HG03575 (cell line): Measurements from ENCODE around the gene LRRC37A3.
"Not testable (repeated sequence)": the region's sequence is repeated elsewhere in the genome, so short reads cannot be mapped to it uniquely, and the experiment has no call there.

Source experiments
- ATAC-seq: cut with Tn5 transposase; IDR thresholded peaks from one replicate; pipeline ENCODE4 v1.9.1; 2021; ENCODE audit not compliant: unreplicated experiment, insufficient number of reproducible peaks, low FRiP score; ENCODE audit errors: extremely low read depth

Gene LRRC37A3

DNA sequence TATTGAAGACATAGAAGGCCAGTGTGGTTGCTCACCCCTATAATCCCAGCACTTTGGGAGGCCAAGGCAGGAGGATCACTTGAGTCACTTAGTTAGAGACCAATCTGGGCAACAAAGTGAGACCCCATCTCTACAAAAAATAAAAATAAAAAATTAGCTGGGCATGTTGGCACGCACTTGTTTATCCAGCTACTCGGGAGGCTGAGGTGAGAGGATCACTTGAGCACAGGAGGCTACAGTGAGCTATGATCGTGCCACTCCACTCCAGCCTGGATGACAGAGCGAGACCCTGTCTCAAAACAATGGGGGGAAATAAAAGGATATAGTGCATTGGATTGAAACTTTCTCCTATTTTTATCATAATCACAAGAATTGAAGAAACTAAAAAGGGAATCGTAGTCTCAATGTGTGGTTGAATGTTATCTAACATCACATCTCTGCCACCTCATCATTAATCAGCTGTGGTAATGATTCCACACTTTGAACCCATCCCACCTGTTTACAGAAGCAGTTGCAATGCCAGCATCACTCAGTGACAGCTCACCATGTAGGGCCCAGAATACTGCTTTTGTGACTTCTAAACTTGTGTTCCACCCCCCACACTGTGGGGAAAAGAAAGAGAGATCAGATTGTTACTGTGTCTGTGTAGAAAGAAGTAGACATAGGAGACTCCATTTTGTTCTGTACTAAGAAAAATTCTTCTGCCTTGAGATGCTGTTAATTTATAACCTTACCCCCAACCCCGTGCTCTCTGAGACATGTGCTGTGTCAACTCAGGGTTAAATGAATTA lies 10.3 kb upstream of the LRRC37A3 start:
- not testable (repeated sequence) for ATAC-seq

DNA sequence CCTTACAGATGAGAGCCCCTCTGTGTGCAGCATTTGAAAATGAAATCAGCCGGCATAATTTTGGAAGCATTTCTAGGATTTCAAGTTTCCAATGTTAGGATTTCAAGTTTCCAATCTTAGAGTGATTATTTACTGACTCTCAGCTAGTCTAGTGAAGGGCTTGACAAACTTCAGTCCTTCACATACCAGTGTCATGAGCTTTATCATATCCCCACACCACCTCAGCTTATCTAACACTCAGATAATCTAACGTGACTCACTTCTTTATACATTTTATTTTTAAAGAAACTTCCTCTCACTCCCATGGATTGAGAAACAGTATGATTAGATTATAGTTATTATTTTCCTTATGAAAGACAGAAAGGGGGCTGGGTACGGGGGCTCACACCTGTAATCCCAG lies 9.4 kb upstream of the LRRC37A3 start:
- ATAC-seq, result not testable (repeated sequence)

- not testable (repeated sequence) for ATAC-seq
These were observed 8.2 kb upstream of the LRRC37A3 start for GRCh38 chr17:64927444-64927843.

- not testable (repeated sequence) for ATAC-seq
These were observed 7.2 kb upstream of the LRRC37A3 start for GRCh38 chr17:64926430-64926829.

DNA sequence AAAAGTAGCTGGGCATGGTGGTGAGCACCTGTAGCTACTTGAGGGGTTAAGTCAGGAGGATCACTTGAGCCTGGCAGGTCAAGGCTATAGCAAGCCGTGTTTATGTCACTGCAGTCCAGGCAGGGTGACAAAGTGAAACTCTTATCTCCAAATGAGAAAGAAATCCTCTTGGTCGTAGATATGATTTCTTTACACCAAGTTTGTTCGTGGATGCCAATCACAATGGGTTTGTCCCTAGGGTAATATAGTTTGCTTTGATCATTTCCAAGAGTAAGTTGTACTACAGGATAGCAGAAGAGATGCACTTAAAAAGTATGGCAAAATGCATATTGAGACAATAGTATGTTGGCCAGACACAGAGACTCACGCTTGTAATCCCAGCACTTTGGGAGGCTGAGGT lies 6.0 kb upstream of the LRRC37A3 start:
- ATAC-seq, result not testable (repeated sequence)

- not testable (repeated sequence) for ATAC-seq
These were observed 3.8 kb upstream of the LRRC37A3 start for GRCh38 chr17:64923051-64923568.

DNA sequence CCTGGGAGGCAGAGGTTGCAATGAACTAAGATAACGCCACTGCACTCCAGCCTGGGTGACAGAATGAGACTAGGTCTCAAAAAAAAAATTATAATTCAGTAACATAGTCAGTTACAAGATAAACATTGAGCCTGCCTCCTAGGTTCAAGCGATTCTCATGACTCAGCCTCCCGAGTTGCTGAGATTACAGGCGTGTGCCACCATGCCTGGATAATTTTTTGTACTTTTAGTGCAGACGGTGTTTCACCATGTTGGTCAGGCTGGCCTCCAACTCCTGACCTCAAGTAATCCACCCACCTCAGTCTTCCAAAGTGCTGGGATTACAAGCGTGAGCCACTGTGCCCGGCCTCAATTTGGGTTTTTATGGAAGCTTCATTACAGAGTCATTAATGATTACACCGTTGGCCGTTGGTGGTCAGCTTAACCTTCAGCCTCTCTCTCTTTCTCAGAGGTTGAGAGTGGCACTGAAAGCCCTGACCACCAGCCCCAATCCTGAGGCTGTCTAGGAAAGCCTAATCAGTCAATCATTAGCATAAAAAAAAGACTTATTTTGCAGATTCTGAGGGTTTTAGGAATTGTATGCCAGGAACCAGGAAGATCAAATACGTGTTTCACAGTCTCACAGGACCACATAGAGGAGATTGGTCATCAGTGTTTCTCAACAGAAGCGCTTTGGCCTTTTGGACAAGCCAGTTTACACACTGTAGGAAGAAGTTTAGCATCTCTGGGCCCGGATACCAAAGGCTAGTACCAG lies 1.3 kb upstream of the LRRC37A3 start:
- ATAC-seq, result no peak

GRCh38 chr17:64920026-64920418 lies 744 bp upstream of the LRRC37A3 start:
- no peak for ATAC-seq

DNA sequence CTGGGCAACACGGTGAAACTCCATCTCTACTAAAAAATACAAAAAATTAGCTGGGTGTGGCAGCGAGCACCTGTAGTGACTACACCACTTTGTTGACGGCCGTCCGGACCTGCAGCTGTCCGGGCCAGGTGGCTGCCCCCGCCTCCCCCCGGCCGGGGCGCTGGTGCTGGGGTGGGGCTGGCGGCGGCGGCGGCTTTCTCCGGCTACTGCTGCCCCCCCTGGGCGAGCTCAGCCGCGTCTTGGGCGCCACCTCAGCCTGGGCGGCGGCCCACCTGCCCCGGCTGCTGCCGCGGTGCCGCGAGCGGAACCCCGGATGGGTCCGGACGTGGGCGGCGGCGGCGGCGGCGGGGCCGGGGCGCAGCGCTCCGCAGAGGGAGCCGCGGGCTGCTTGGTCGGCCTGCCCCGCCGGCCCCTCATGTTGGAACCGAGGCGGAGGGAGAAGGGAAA lies 413 bp downstream of the LRRC37A3 start:
- ATAC-seq, result not testable (repeated sequence)

GRCh38 chr17:64917540-64917939 lies 1.7 kb downstream of the LRRC37A3 start:
- ATAC-seq, result not testable (repeated sequence)

DNA sequence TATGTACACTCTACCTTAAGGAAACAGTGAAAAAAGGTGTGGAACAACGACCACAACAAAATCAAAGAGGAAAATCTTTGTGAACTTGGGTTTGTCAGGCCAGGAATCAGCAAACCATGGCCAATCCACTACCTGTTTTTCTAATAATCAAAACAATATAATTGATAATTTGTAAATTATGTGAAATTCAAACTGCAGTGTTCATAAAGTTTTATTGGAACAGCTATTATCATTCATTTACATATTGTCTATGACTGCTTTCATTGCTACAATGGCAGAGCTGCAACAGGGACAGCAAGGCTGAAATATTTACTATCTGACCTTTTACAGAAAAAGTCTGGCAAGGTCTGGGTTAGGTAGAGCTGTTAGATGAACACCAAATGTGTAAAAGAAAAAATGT lies 4.0 kb downstream of the LRRC37A3 start:
- not testable (repeated sequence) for ATAC-seq

DNA sequence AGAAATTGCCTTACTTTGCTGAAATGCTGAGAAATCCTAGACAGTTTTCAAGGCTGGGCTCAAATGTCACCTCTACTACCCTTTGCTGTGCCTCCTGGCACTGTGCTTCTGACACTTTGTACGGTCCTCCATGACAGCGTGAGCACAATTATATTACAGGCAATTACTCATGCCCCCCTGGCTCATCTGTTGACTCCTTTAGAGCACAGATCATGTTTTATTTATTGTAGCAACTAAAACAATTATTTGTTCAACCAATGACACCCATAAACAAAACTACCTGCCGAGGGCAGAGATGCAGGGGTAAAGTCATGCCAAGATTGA lies 9.1 kb downstream of the LRRC37A3 start:
- not testable (repeated sequence) for ATAC-seq

DNA sequence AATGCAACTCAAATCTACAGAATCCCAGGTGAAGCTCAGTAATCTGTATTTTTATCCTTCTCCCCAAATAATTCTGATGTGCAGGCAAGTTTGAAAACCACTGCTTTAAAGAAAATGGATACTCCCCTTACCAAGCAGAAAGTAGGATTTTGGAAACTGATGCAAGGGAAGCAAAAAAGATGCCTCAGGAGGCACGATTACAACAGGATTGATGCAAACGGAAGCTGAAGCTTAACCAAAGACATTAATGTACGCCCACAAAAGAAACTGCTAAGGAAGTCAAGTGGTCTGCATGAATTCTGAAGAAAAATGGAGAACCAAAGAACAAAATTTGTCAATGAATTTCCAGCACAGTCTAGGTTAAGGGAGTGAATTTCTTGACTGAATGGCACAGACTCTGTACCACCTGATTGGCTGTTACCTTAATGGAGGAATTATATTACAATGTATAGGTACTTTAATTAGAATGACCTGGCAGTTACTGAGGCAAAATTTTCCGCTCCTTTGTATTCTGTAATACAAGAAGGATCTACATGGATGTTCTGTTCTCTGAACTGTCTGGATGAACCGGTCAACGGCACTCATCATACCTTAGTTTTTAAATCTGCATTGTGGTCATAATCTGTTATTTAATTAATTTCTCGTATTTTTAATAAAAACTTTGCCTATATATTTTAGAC lies 9.6 kb downstream of the LRRC37A3 start:
- not testable (repeated sequence) for ATAC-seq

DNA sequence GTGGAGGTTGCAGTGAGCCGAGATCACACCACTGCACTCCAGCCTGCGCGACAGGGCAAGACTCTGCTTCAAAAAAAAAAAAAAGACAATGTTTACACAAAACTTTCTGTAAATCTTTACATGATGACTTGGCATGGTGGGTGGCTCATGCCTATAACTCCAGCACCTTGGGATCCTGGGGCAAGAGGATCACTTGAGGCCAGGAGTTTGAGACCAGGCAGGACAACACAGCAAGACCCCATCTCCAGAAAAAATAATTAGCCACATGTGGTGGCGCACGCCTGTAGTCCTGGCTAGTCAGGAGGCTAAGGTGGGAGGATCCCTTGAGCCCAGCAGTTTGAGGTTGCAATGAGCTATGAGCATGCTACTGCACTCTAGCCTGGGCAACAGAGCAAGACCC lies 15.2 kb downstream of the LRRC37A3 start:
- not testable (repeated sequence) for ATAC-seq

GRCh38 chr17:64897136-64897535 lies 22.1 kb downstream of the LRRC37A3 start:
- not testable (repeated sequence) for ATAC-seq

- not testable (repeated sequence) for ATAC-seq
These were observed 45.1 kb downstream of the LRRC37A3 start for GRCh38 chr17:64874210-64874609.

GRCh38 chr17:64847504-64848466 lies 71.5 kb downstream of the LRRC37A3 start:
- not testable (repeated sequence) for ATAC-seq

GRCh38 chr17:64846892-64847291 lies 72.4 kb downstream of the LRRC37A3 start:
- ATAC-seq, result not testable (repeated sequence)
